ENCODE results near the gene GPER1.

Gene GPER1

GRCh38 chr7:1094870-1095269 lies 7.0 kb downstream of the GPER1 start:
- no peak overlapping the region for H3K4me3 ChIP-seq (replicated peaks; ENCODE audit: low read depth, low read length)

DNA sequence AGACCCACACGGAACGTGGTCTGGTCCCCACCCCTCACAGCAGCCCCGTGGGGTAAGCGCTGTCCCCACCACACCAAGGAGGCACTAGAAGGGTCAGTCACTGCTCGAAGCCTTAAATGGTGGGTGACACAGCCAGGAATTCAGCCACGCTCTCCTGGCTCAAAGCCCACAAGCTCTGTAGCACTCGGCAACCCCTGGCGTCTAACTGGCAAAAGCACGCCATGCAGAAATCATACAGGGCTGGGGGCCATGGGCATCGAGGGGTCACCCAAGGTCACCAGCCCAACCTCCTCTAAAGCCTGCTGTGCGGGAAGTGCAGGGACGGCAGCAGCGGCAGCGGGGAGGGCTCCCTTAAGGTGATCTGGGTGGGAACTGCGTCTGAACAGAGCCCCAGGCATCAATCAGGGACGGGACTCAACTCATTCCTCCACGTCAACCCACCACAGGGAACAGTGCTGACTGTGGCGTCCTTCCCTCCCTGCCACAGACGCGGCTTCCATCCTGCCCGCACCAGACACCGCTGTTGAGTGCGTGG lies 7.8 kb downstream of the GPER1 start:
- H3K4me3 ChIP-seq (replicated peaks; ENCODE audit: low read depth, low read length), result no peak overlapping the region
- TF ChIP-seq CTCF (IDR thresholded peaks at IDR 0.05; ENCODE audit: low read length, missing control alignments), result no peak
- no peak for DNase-seq (ENCODE audit: low read depth)

More at GRCh38 chr7:1094870-1095269, 7.0 kb downstream of the GPER1 start:
- no peak for TF ChIP-seq CTCF (IDR thresholded peaks at IDR 0.05; ENCODE audit: low read length, missing control alignments)
- no peak for DNase-seq (ENCODE audit: low read depth)

DNA sequence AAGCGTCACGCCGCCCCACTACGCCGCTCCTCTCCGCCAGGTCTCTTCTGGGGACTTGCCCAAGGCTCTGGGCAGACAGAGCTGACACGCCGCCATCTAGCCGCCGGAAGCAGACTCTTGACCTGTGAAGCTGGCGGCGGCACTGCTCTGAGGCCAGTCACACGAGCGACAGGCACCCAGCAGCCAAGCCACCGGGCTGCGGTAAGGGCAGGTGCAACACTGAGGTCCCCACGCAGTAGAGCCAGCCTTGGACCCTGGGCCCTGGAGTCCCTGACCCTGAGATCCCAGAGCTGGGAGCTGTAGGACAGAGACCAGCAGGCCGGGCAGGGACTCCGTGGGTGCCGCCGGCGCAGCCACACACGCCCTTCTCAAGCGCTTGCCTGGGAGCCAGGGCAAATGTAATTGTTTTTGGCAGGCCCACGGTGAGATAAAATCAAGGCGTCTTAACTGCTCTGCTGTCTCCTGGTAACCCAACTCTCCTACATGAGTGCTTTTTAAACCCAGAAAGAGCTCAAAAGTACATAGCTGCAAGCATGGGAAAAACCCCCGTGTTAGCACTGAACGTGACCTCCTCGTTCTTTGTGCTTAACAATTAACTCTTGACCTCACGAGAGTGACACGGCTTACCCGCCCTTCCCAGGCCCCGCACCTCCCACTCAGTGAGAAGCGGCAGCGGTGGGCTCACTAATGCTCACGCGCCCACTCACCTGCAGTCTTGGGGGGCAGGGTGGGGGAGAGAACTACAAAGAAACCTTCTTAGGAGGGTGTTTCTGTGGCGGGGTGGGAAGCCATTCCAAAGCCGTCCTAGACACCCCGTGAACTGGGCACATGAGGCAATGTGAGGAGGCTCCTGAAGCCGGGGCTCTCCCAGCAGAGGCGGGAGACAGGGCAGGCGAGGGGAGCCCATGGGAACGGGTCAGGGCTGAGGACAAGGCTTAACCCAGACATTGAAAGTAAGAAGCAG lies 8.5 kb downstream of the GPER1 start:
- no peak for TF ChIP-seq CTCF (IDR thresholded peaks at IDR 0.05; ENCODE audit: low read length, missing control alignments)
- H3K4me3 ChIP-seq (replicated peaks; ENCODE audit: low read depth, low read length), result no peak overlapping the region
- no peak for DNase-seq (ENCODE audit: low read depth)

- no peak for TF ChIP-seq CTCF (IDR thresholded peaks at IDR 0.05; ENCODE audit: low read length, missing control alignments)
- no peak for DNase-seq (ENCODE audit: low read depth)
- H3K4me3 ChIP-seq (replicated peaks; ENCODE audit: low read depth, low read length), result no peak overlapping the region
Measured at GRCh38 chr7:1097120-1097504, 9.2 kb downstream of the GPER1 start.

DNA sequence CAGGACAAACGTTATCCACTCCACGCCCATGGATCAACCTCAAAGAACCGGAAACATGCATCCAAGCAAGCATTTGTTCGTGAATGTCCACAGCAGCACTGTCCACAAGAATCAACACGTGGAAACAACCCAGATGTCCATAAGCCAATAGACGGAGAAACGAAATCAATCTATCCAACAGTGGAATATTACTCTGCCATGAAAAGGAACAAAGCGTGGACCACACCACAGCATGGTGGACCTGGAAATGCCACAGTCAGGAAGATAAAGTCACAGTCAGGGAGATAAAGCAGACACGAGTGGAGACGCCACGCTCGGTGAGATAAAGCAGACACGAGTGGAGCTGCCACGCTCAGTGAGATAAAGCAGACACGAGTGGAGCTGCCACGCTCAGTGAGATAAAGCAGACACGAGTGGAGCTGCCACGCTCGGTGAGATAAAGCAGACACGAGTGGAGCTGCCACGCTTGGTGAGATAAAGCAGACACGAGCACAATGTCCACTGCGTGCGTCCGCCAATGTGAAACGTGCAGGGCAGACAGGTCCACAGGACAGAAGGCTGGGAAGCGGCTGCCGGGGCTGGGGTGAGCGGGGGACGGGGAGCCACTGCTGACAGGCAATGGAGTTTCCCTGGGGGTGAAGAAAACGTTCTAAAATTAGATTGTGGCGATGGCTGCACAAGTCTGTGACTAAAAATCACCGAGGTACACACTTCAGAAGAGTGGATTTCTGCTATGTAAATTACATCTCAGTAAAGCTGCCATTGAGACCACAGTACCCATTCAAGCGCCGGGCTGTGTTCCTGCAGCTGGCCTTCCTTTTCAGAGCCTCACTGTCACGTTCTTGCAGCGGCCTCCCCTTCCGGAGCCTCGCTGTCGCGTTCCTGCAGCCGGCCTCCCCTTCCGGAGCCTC lies 10.6 kb downstream of the GPER1 start:
- no peak for TF ChIP-seq CTCF (IDR thresholded peaks at IDR 0.05; ENCODE audit: low read length, missing control alignments)
- no peak overlapping the region for H3K4me3 ChIP-seq (replicated peaks; ENCODE audit: low read depth, low read length)
- no peak for DNase-seq (ENCODE audit: low read depth)

DNA sequence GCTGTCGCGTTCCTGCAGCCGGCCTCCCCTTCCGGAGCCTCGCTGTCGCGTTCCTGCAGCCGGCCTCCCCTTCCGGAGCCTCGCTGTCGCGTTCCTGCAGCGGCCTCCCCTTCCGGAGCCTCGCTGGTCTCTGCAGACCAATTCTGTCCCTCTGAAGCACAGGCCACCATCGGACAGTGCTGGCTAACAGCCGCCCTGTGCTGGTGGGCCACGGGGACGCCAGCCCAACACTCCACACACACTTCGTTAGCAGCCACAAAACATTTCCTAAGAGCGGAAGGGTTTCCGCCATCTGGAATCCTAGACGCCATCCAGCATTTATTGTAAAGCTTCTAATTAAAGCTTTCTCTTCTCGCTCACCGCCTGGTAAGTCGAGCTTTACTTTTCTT lies 11.2 kb downstream of the GPER1 start:
- H3K4me3 ChIP-seq (replicated peaks; ENCODE audit: low read depth, low read length), result no peak overlapping the region
- DNase-seq (ENCODE audit: low read depth), result no peak
- TF ChIP-seq CTCF (IDR thresholded peaks at IDR 0.05; ENCODE audit: low read length, missing control alignments), result no peak
